HepG2 (cell line): ENCODE measurements around the gene LYPLA2. TPM values are rescaled to one million over a fixed set of nuclear protein-coding genes. Genes with fewer than 3 reads are reported as not detected.
A peak's percentile ranks its signal among the peaks of the same experiment; 100 is the strongest.

ENCODE experiments used
- ELF4 ChIP-seq: sonication (generic); formaldehyde crosslinking; IDR thresholded peaks from 2 replicates; pipeline ENCODE4 v1.5.0; 2020; ENCODE audit warnings: missing genetic modification reagents, mild to moderate bottlenecking, moderate library complexity, borderline replicate concordance
- ETV5 ChIP-seq: IDR thresholded peaks from 2 replicates; pipeline ENCODE4 v1.6.1; 2018; ENCODE audit warnings: missing biosample characterization, missing genetic modification reagents, inconsistent platforms, borderline replicate concordance
- FOXK2 ChIP-seq: fragments of 450-650 bp; IDR thresholded peaks from 2 replicates; pipeline ENCODE4 v1.6.1; 2016
- GMEB1 ChIP-seq: sonication (generic); formaldehyde crosslinking; IDR thresholded peaks from 2 replicates; pipeline ENCODE4 v1.5.1; 2020; ENCODE audit warnings: missing genetic modification reagents, mild to moderate bottlenecking, borderline replicate concordance
- HDAC1 ChIP-seq: sonication (generic); formaldehyde crosslinking; IDR thresholded peaks from 2 replicates; pipeline ENCODE4 v1.5.1; 2020; ENCODE audit warnings: mild to moderate bottlenecking, missing genetic modification reagents
- IRF1 ChIP-seq: sonication (generic); formaldehyde crosslinking; IDR thresholded peaks from 2 replicates; pipeline ENCODE4 v1.4.0; 2020; ENCODE audit warnings: low read depth, mild to moderate bottlenecking, missing genetic modification reagents
- MTA1 ChIP-seq: sonication (generic); formaldehyde crosslinking; IDR thresholded peaks from 2 replicates; pipeline ENCODE4 v1.4.0; 2020; ENCODE audit warnings: missing genetic modification reagents, mild to moderate bottlenecking, borderline replicate concordance
- PATZ1 ChIP-seq: sonication (generic); formaldehyde crosslinking; IDR thresholded peaks from 2 replicates; pipeline ENCODE4 v1.4.0; 2020; ENCODE audit warnings: missing genetic modification reagents
- SOX6 ChIP-seq, 2 experiments: fragments of 450-650 bp in 1 of 2; sonication (generic) in 1 of 2; formaldehyde crosslinking in 1 of 2; IDR thresholded peaks; 2 replicates each; pipeline versions ENCODE4 v1.4.0 to v1.6.1; 2017 to 2020; ENCODE audit warnings: antibody characterized with exemption in 1 of 2, mild to moderate bottlenecking in 1 of 2, missing genetic modification reagents in 1 of 2
- THAP11 ChIP-seq: IDR thresholded peaks from 2 replicates; pipeline ENCODE4 v1.6.1; 2016; ENCODE audit warnings: missing biosample characterization, missing genetic modification reagents
- USF2 ChIP-seq, 2 experiments: sonication (generic) in 1 of 2; formaldehyde crosslinking in 1 of 2; IDR thresholded peaks; 2 replicates each; pipeline versions ENCODE4 v1.5.1 to v1.6.1; 2011 to 2020; ENCODE audit warnings: borderline replicate concordance in 1 of 2, low read depth in 1 of 2, low read length in 1 of 2, mild to moderate bottlenecking in 1 of 2, missing genetic modification reagents in 1 of 2, moderate library complexity in 1 of 2
- ZBTB8A ChIP-seq: sonication (generic); formaldehyde crosslinking; IDR thresholded peaks from 2 replicates; pipeline ENCODE4 v1.4.0; 2020; ENCODE audit warnings: mild to moderate bottlenecking, low read depth, missing genetic modification reagents, borderline replicate concordance
- ZNF296 ChIP-seq: sonication (generic); formaldehyde crosslinking; conservative IDR thresholded peaks from 2 replicates; pipeline ENCODE4 v1.5.0; 2020; ENCODE audit warnings: mild to moderate bottlenecking, missing genetic modification reagents
- ZNF512B ChIP-seq: sonication (generic); formaldehyde crosslinking; IDR thresholded peaks from 2 replicates; pipeline ENCODE4 v1.5.1; 2020; ENCODE audit warnings: missing genetic modification reagents, mild to moderate bottlenecking, borderline replicate concordance
- ZNF724P ChIP-seq: sonication (generic); formaldehyde crosslinking; IDR thresholded peaks from 2 replicates; pipeline ENCODE4 v1.8.0; 2022; ENCODE audit warnings: missing genetic modification reagents, borderline replicate concordance
- ZNF746 ChIP-seq: sonication (generic); formaldehyde crosslinking; IDR thresholded peaks from 2 replicates; pipeline ENCODE4 v1.8.0; 2022; ENCODE audit warnings: mild to moderate bottlenecking, missing genetic modification reagents
- polyA plus RNA-seq, 8 experiments: library from polyadenylated mRNA; depleted of rRNA in 3 of 8; stranded (reverse) in 7 of 8; unstranded in 1 of 8; fragments of >200 nt; fragmentation: Illumina TruSeq in 4 of 8; extraction: Trizol in 4 of 8; gene quantifications; 2 replicates each; pipeline versions ENCODE4 v1.2.1 to v1.2.3, GENCODE V29; 2011 to 2016; ENCODE audit warnings: low read depth in 4 of 8, missing spikeins in 1 of 8, mixed read lengths in 1 of 8; ENCODE audit not compliant: insufficient read depth in 1 of 8
- total RNA-seq, 5 experiments: library from RNA; depleted of rRNA; stranded (reverse); fragments of >200 nt; fragmentation: Illumina TruSeq; extraction: Trizol; gene quantifications; 2 replicates each; pipeline ENCODE4 v1.2.3, GENCODE V29; 2016; ENCODE audit warnings: low read depth in 1 of 5

LYPLA2 gene
- total and polyA plus RNA-seq, 2 of the 13 experiments (the other 11 are each of a cell fraction or from before 2014, with no cell fraction given) = 72.1 to 73.2 TPM

- TF ChIP-seq ETV5 (peak; percentile 91), THAP11 (CRISPR knock-in tag) (peak; percentile 90), FOXK2 (no peak), SOX6 (IDR thresholded peaks at IDR 0.05) (no peak), SOX6 (CRISPR knock-in tag; IDR thresholded peaks at IDR 0.05) (peak; percentile 69), ZNF296 (no peak), ZNF746 (CRISPR knock-in tag) (peak; percentile 68; the same call in 1 of the 2 replicates), ZNF724P (CRISPR knock-in tag) (peak; percentile 30; the same call in 1 of the 2 replicates), ZBTB8A (CRISPR knock-in tag) (0 out of 2 replicates have a peak, but pooled peaks have one; percentile 28), MTA1 (peak; percentile 14; the same call in 1 of the 2 replicates), USF2 (IDR thresholded peaks at IDR 0.05; ENCODE audit: low read depth, low read length) (no peak), USF2 (CRISPR knock-in tag; IDR thresholded peaks at IDR 0.05; ENCODE audit: borderline replicate concordance) (no peak; the same call in 1 of the 2 replicates), PATZ1 (CRISPR knock-in tag) (peak; percentile 58; the same call in 1 of the 2 replicates), IRF1 (CRISPR knock-in tag) (no peak), ELF4 (CRISPR knock-in tag) (peak; percentile 90; the same call in 1 of the 2 replicates), ZNF512B (CRISPR knock-in tag) (no peak; the same call in 1 of the 2 replicates), GMEB1 (CRISPR knock-in tag) (peak; percentile 90), HDAC1 (CRISPR knock-in tag) (peak; percentile 76)
Measured at GRCh38 chr1:23800400-23801337, 9.7 kb downstream of the LYPLA2 start, which contains the start of gene GALE (continued).
